HG03045 (cell line): ENCODE results near the gene MAPK4.
"Not testable (repeated sequence)": the region's sequence is repeated elsewhere in the genome, so short reads cannot be mapped to it uniquely, and the experiment has no call there.

Experiments
- ATAC-seq: cut with Tn5 transposase; IDR thresholded peaks from one replicate; pipeline ENCODE4 v1.9.1; 2021; ENCODE audit warnings: mild to moderate bottlenecking, moderate library complexity; ENCODE audit not compliant: unreplicated experiment

The MAPK4 gene

DNA sequence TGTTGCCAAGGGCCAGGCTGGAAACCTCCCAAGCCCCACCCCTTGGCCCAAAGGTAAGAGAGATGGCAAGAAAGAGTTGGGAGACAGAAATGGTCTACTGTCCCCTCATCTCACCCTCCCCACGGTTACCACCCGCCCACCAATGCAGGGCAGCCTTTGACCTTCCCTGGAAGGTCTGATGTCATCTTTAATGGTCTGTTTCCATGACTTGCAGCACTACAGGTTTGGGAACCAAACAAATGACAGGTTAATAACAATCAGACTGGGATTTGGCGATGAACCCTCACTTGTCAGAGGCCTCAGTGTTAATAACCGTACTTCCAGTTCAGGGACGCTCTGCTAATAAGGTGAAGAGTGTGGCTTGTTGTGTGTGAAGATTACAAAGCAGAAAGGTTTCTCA is 189.5 kb downstream of the MAPK4 start:
- no peak for ATAC-seq

DNA sequence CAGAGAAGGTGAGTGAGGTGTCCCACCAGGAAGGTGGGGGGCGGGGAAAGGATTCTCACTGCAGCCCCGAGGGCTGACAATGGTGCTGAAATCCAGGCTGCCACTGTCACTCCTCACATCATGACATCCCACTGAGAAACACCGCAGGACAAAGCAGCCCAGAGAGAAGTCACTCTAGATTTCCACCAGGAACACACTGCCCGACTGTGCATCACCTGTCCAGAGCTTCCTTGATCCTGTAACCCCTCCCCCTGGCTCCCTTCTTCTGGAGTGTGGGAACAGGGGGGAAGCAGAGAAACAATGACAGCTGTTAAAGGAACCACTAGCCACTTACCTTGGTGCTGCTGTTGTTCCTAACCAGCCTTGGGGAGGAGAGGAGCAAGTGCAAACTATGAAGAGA is 190.1 kb downstream of the MAPK4 start:
- ATAC-seq = no peak

DNA sequence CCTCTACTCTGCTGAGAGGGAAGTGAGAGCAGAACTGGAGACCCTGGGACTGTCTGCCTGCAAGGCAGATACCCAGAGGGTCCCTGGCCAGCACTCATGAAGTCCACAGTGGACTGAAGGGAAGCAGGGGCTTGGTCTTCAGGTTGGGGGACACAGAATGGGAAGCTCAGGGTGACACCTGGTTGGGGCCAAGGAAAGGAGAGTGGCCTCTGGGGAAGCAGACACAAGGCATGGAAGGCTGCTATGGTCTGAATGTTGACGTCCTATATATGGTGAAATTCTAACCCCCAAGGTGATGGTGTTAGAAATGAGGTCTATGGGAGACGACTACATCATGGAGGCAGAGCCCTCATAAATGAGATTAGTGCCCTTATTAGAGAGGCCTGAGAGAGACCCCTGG is 190.7 kb downstream of the MAPK4 start:
- no peak for ATAC-seq

DNA sequence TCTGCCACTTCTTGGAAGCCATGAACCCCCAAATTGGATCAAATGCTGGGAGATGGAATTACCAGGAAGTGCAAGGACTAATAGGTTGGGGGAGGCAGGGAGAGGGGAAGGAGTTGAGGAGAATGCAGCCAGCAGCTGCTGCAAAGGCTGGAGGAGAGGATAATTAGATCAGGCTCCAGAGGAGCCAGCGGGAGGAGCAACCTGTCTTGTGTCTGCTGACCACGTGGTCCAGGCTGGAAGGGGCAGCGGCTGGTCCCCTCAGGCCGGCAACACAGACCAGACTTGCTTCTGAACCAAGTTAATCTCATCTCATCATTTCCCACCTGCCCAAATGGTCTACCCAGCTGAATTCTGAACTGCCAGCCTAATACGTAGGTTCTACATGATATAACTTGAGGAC is 191.6 kb downstream of the MAPK4 start:
- ATAC-seq = no peak

DNA sequence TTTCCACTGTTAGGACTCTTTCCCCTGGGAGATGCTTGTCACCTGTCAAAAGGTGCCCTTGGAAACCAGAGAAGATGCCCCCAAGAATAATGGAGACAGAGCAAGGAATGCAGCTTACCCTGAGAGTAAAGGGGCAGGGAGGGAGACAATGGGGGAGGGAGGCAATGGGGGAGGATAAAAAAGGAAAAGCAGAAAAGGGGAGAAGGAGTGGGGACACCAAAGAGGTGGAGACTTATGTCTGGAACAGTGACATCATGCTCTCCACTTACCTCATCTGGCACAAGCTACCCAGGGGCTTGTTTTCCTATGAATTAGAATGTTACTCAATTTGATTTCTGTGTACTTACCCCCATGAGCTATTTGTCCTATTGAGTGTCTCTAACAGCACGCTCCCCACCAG is 192.1 kb downstream of the MAPK4 start:
- ATAC-seq = no peak

DNA sequence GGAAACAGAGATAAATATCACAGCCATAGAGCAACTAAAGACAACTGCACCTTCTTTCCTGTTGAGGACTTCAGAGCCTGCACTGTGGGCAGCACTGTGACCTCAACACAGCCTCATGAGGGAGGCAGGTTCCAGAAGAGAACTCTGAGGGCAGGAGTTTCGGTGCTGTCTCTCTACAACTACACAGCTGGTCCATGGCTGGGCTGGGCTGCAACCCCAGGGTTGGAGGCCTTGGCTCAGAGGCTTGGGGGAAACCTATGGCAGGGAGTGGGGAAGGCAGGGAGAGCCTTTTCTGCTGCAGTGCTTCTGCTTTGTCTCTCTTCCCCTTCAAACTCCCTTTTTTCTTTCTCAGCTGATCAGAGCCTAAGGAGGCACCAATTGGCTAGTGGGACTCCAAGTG is 193.4 kb downstream of the MAPK4 start:
- no peak for ATAC-seq

DNA sequence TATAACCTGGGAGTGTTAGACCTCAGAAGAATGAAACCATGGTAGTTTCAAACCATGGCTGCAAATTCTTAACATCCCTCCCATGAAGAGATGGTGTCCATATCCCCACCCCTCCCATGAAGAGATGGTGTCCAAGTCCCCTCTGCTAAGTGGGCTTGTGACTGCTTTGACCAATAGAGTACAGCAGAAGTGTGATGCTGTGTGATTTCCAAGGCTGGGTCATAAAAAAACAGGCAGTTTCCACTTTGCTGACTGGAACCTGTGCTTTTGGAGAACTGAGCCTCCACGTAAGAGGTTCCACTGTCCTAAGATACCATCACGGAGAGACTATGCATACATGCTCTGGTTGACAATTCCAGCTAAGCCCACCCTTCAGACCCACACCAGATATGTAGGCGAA is 194.4 kb downstream of the MAPK4 start:
- no peak for ATAC-seq

DNA sequence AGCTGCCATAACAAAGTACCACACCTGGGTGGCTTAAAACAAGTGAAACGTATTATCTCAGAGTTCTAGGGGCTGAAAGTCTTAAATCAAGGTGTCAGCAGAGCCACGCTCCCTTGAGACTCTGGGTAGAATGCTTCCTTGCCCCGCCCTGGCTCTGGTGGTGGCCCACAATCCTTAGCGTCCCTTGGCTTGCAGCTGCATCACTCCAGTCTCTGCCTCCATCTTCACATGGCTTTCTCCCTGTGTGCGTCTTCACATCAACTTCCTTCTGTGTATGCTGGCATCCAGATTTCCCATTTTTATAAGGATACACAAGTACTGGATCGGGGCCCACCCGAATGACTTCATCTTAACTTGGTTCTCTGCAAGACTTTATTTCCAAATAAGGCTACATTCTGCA is 197.5 kb downstream of the MAPK4 start:
- no peak for ATAC-seq

DNA sequence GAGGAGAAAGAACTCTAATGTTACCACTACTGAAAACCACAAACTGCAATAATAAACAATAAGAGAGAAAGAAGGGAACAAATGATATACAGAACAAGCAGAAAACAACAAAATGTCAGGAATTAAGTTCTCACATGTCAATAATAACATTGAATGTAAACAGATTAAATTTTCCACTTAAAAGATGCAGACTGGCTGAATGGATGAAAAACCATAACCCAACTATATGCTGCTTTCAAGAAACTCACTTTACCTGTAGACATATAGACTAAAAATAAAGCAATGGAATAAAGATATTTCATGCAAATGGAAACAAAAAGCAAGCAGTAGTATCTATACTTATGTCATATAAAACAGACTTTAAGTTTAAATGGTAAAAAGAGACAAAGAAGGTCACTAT is 209.6 kb downstream of the MAPK4 start:
- no peak for ATAC-seq

DNA sequence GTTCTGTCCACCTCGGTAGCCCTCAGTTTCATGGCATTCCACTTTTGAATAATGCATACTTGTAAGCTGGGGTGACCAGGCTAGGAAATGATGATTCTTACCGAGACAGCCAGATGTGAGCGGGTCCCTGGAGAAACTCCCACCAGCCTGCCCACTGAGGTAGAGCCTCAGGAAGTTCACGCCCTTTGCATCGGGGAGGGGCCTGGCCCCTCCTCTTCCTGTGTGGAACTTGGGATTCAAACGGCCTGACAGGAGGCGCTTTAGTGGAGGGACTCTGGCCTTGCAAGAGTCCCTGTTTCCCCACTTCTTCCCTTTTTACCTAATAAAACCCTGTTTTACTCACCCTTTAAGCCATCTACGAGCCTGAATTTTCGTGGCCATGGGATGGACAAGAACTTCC is 215.3 kb downstream of the MAPK4 start:
- ATAC-seq = no peak

DNA sequence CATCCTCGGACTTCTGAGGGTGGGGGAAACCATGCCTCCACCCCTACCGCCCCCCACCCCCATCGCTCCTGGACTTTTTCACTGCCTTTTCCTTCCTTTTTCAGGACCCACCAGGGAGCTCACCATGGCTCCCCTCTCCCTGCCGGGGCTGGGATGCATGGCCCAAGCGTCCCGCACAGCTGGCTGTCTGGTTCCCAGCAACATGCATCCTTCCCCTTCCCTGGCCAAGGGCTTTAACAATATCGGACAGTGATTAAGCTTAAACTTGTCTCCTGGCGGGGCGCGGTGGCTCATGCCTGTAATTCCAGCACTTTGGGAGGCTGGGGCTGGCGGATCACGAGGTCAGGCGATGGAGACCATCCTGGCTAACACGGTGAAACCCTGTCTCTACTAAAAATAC is 215.8 kb downstream of the MAPK4 start:
- no peak for ATAC-seq

DNA sequence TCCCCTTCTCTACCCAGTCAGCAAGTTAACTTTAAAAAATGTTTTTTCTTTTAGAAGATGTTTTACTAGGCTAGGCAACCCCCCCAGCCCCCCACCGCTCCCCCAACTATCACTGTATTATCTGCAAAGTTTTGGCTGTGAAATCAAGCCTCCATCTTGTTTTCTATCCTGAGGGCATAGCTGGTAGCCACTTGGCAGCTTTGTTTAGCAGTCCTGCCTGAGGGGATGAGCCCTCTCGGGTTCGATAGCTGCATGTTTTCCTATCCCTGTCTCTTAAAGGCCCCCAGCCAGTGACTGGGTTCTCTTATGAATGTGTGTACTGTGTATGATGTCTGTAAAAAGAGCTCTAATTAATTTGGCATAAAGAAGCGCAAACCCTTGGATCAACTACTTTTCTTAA is 216.5 kb downstream of the MAPK4 start:
- no peak for ATAC-seq

DNA sequence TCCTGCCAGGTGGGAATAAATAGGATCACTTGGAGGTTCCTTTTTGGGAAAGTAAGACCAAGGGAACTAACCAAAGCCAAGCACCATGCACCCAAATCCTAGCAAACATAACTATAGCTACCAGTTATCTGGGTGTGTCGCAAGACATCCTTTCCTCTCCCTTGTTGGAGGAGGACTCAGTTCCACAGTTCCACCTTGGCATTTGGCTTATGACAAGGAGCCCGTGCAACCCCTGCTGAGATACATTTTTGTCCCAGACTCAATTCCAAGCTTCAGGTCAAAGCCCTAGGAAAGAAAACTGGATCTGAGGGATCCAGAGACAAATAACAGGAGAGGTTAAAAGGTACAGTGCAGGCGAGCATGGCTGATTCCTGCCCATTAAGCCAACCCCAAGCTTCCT is 219.1 kb downstream of the MAPK4 start:
- ATAC-seq = not testable (repeated sequence)
